Panc1 (cell line): Measurements from ENCODE around the gene MRPS23. TPM values are rescaled to one million over a fixed set of nuclear protein-coding genes. Genes with fewer than 3 reads are reported as not detected.

ENCODE experiments used
- ATAC-seq: fragments of 200-7000 bp; cut with Tn5 transposase; 2 replicates; pipeline ENCODE4 v1.9.1; 2020; ENCODE audit warnings: mild to moderate bottlenecking, moderate library complexity
- BruUV-seq: library from RNA; stranded (reverse); fragments of 400-500 nt; replicated peaks from 2 replicates; lab custom pipeline; 2021; lab: Mats Ljungman, UMichigan
- CTCF ChIA-PET: fragments of 300-600 bp; sonication (Branson Sonifier 250); formaldehyde crosslinking; loops from one replicate; lab custom pipeline; 2022; ENCODE audit warnings: antibody characterized with exemption; lab: Charles Lee
- POLR2A ChIA-PET: fragments of 300-600 bp; sonication (Branson Sonifier 250); formaldehyde crosslinking; loops from one replicate; lab custom pipeline; 2022; ENCODE audit warnings: antibody characterized with exemption; lab: Charles Lee
- DNase-seq: peaks from one replicate; pipeline ENCODE4 v3.0.0-alpha.2; 2010; ENCODE audit warnings: low read depth, low spot score
- H3K27ac ChIP-seq: 2 replicates; pipeline ENCODE4 v1.5.1; 2011; ENCODE audit warnings: mild to moderate bottlenecking, low read length, inconsistent platforms
- H3K27me3 ChIP-seq: fragments of 200-500 bp; sonication (Bioruptor generic); 2 replicates; pipeline ENCODE4 v1.6.0; 2014; ENCODE audit warnings: low read length, inconsistent platforms; ENCODE audit not compliant: control insufficient read depth, insufficient read depth
- H3K36me3 ChIP-seq: fragments of 200-500 bp; sonication (Bioruptor generic); 2 replicates; pipeline ENCODE4 v1.5.1; 2014; ENCODE audit warnings: inconsistent platforms, mild to moderate bottlenecking, low read length, moderate library complexity; ENCODE audit not compliant: control insufficient read depth, insufficient read depth
- H3K4me1 ChIP-seq: 2 replicates; pipeline ENCODE4 v1.5.1; 2011; ENCODE audit warnings: inconsistent platforms, mild to moderate bottlenecking, low read length, moderate library complexity; ENCODE audit not compliant: control insufficient read depth, insufficient read depth
- H3K4me3 ChIP-seq, 2 experiments: 2 replicates each; pipeline ENCODE4 v1.5.1; 2011 to 2012; ENCODE audit warnings: low read depth in 2 of 2, low read length in 2 of 2, mild to moderate bottlenecking in 2 of 2, inconsistent platforms in 1 of 2, moderate library complexity in 1 of 2
- H3K9me3 ChIP-seq: fragments of 200-500 bp; sonication (Bioruptor generic); 2 replicates; pipeline ENCODE4 v1.5.1; 2014; ENCODE audit warnings: low read depth, mild to moderate bottlenecking, inconsistent platforms, low read length, moderate library complexity; ENCODE audit not compliant: control insufficient read depth, insufficient read depth
- POLR2AphosphoS5 ChIP-seq: IDR thresholded peaks from 2 replicates; pipeline ENCODE4 v1.6.1; 2012; ENCODE audit warnings: mild to moderate bottlenecking, low read depth, low read length, moderate library complexity
- SIN3A ChIP-seq: IDR thresholded peaks from 2 replicates; pipeline ENCODE4 v1.6.1; 2012; ENCODE audit warnings: low read depth, mild to moderate bottlenecking, low read length, moderate library complexity, borderline replicate concordance; ENCODE audit not compliant: insufficient read depth
- TCF7L2 ChIP-seq: IDR thresholded peaks from 2 replicates; pipeline ENCODE4 v1.6.1; 2011; ENCODE audit warnings: mild to moderate bottlenecking, low read depth, low read length, inconsistent platforms
- in situ Hi-C: cut with HindIII; loops from 2 replicates; pipeline ENCODE4 v1.10.0; 2016; ENCODE audit warnings: low sequenced_read_pairs, low pct_unique_long_range_greater_than_20kb
- intact Hi-C: fragments of 100-400 bp; cut with micrococcal nuclease; formaldehyde crosslinking; loops from one replicate; pipeline ENCODE4 v1.10.0; 2022; ENCODE audit not compliant: unreplicated experiment
- total RNA-seq: library from RNA; stranded (reverse); gene quantifications from one replicate; pipeline ENCODE4 v1.2.1, GENCODE V29; 2021; ENCODE audit not compliant: unreplicated experiment
- TF ChIP-seq, protein P1 (sequence below): fragments of 450-650 bp; IDR thresholded peaks from 2 replicates; pipeline ENCODE4 v1.5.1; 2017; ENCODE audit warnings: mild to moderate bottlenecking
- TF ChIP-seq, protein P2 (sequence below), 2 experiments: IDR thresholded peaks; 2 replicates each; pipeline ENCODE4 v1.6.1; 2011 to 2012; ENCODE audit warnings: low read depth in 2 of 2, control low read depth in 1 of 2, low read length in 1 of 2, mild to moderate bottlenecking in 1 of 2, moderate library complexity in 1 of 2; ENCODE audit not compliant: insufficient read depth in 1 of 2

Gene MRPS23
- total RNA-seq, 1 experiment from 2014 or later, result 85.4 TPM

DNA sequence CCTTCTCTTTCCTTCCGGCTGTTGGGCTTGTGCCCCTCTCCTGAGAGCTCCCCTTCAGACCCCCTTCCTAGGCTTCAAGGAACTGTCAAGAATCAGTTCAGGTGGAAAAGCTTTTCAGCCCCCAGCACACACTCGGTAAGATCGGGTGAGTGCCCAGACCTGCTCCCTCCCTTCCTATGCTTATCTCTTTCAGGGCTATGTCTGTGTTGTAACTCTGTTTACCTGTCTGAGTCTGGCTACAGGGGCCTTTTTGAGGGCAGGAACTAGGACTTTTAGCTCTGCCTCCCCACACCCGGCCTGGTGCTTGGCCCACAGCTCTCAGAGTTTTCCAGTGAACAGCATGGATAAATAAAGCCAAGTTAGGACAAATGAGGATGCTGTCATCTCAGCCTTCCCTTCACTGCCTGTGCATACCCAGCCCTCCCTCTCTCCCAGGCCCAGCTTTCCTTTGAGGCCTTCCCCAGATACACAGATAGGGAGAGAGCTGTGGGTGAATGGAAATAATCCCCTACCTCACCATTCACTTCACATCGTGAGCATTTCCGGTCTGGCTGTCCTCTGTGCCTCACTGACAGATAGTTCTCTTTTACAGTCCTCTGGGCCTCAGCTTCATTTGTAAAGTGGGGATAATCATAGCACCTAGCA is 5.7 kb upstream of the MRPS23 start:
- TF ChIP-seq SIN3A (no peak), POLR2AphosphoS5 (no peak), TCF7L2 (no peak)
- TF ChIP-seq, protein P1, sequence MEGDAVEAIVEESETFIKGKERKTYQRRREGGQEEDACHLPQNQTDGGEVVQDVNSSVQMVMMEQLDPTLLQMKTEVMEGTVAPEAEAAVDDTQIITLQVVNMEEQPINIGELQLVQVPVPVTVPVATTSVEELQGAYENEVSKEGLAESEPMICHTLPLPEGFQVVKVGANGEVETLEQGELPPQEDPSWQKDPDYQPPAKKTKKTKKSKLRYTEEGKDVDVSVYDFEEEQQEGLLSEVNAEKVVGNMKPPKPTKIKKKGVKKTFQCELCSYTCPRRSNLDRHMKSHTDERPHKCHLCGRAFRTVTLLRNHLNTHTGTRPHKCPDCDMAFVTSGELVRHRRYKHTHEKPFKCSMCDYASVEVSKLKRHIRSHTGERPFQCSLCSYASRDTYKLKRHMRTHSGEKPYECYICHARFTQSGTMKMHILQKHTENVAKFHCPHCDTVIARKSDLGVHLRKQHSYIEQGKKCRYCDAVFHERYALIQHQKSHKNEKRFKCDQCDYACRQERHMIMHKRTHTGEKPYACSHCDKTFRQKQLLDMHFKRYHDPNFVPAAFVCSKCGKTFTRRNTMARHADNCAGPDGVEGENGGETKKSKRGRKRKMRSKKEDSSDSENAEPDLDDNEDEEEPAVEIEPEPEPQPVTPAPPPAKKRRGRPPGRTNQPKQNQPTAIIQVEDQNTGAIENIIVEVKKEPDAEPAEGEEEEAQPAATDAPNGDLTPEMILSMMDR, result no peak
- TF ChIP-seq, protein P2, sequence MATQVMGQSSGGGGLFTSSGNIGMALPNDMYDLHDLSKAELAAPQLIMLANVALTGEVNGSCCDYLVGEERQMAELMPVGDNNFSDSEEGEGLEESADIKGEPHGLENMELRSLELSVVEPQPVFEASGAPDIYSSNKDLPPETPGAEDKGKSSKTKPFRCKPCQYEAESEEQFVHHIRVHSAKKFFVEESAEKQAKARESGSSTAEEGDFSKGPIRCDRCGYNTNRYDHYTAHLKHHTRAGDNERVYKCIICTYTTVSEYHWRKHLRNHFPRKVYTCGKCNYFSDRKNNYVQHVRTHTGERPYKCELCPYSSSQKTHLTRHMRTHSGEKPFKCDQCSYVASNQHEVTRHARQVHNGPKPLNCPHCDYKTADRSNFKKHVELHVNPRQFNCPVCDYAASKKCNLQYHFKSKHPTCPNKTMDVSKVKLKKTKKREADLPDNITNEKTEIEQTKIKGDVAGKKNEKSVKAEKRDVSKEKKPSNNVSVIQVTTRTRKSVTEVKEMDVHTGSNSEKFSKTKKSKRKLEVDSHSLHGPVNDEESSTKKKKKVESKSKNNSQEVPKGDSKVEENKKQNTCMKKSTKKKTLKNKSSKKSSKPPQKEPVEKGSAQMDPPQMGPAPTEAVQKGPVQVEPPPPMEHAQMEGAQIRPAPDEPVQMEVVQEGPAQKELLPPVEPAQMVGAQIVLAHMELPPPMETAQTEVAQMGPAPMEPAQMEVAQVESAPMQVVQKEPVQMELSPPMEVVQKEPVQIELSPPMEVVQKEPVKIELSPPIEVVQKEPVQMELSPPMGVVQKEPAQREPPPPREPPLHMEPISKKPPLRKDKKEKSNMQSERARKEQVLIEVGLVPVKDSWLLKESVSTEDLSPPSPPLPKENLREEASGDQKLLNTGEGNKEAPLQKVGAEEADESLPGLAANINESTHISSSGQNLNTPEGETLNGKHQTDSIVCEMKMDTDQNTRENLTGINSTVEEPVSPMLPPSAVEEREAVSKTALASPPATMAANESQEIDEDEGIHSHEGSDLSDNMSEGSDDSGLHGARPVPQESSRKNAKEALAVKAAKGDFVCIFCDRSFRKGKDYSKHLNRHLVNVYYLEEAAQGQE (IDR thresholded peaks at IDR 0.05; ENCODE audit: insufficient read depth in 1 of 2, low read depth in 2 of 2, low read length in 1 of 2), result no peak
- intact Hi-C loops, result loop anchor here (2.0 to 5.0 kb wide), 2 partner anchors 92 to 257 kb away; no protein-coding TSS in a partner anchor
- ChIA-PET POLR2A (interaction anchor here (0.6 kb wide), 1 partner anchor 11 kb away, joined by 8 read pairs; no protein-coding TSS in a partner anchor), CTCF (interaction anchor here (0.7 to 1.2 kb wide), 2 partner anchors 139 to 144 kb away, joined by 3 to 5 read pairs; no protein-coding TSS in a partner anchor)
- BruUV-seq, result no TSS peak
- no peak for ATAC-seq
- Histone ChIP-seq H3K27me3 (no peaks in the 10 kb centered on the region), H3K4me3 (no peak overlapping the region), H3K9me3 (no peaks in the 10 kb centered on the region), H3K4me1 (peaks cover 43% of the 10 kb centered on the region), H3K36me3 (peaks cover under 1% of the 10 kb centered on the region; the same call in 1 of the 2 replicates), H3K27ac (no peak overlapping the region)
- in situ Hi-C loops, result loop anchor here (5.0 kb wide), 1 partner anchor 142 kb away; no protein-coding TSS in a partner anchor
- DNase-seq, result no peak

DNA sequence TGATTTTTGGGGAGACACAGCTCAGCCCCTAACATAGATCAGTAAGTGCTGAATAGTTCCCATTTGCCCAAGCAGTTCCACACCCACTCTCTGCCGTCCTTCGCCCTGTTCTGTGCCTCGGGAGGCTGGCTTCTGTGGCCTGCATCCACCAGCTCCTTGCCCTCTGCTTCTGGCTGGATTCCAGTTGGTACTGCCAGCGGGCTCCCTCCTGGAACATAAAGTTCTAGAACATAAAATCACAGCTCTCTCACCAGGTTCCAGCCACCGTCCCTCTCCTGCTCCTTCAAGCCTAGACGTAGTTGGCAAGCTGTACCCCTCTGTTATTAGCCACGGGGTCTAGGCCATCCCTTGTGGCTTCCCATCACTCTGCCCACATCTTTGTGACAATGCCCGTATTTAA is 3.9 kb upstream of the MRPS23 start:
- ATAC-seq (no peak), DNase-seq (no peak)
- peaks cover 31% of the 10 kb centered on the region for H3K4me1 ChIP-seq
- intact Hi-C loops, result no loop called here
- BruUV-seq, result no TSS peak
- TF ChIP-seq SIN3A, result no peak
- TF ChIP-seq POLR2AphosphoS5, result no peak
- TF ChIP-seq, protein P1, result no peak
- no peak for TF ChIP-seq TCF7L2
- TF ChIP-seq, protein P2 (IDR thresholded peaks at IDR 0.05; ENCODE audit: insufficient read depth in 1 of 2, low read depth in 2 of 2, low read length in 1 of 2), result no peak
- peaks cover 15% of the 10 kb centered on the region for H3K36me3 ChIP-seq
- no peaks in the 10 kb centered on the region for H3K27me3 ChIP-seq
- H3K4me3 ChIP-seq, result no peak overlapping the region
- ChIA-PET CTCF (no interaction called here), POLR2A (no interaction called here)
- no peaks in the 10 kb centered on the region for H3K9me3 ChIP-seq
- in situ Hi-C loops, result no loop called here
- H3K27ac ChIP-seq, result no peak overlapping the region
